A204.1 (cell line): Measurements from ENCODE around the gene LAMP5.

Source experiments
- FAIRE-seq: peaks from 2 replicates; lab custom pipeline; 2012; peaks lifted over from hg19 to GRCh38; lab: Jason Lieb, UNC

The LAMP5 gene

DNA sequence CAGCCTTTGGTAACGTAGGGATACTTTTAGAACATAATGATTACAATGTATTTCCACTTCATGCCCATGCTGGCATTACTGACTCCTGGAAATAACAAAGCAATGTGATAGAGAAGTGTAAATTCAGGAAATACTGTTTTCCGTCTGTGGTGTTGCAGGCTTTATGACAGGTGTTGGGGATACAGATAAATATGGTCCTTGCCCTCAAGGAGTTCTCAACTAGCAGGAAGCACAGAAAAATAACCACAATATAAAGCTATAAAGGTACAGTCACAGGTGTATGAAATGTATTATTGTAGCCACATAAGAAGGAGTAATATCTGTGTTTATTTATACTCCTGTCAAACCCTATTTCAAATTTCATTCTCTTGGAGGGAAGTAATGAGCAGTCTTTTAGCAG is 12.9 kb upstream of the LAMP5 start:
- no peak for FAIRE-seq

DNA sequence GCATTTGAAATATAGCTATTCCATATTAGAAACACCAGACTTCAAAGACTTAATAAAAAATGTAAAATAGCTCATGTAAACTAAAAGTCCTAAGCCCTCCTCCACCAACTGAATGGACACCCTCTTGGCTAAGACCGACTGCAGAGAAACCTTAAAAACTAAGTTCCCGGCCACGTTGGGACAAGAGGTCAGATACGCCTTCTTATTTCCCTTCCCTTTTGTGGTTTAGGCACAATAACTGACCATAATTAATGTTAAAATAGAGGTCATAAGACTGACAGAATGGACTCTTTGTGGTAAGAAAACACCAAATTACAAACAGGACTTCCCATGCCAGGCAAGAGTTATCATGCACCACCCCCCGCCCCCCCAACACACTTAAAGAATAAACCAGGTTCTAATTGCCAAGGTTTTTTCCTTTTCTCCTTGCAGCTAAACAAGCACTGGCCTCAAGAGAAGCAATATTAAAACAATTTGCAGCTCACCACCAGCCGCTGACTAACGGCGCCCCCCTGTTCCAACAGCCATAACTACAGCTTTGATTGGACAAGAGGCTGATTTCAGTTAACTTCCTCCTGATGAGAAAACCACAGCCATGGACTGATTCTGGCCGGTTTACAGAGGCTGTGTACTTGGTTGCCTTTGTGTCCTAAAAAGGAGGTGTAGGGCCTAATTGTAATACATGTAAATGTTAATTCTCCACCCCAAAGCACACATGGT is 10.7 kb upstream of the LAMP5 start:
- FAIRE-seq = no peak

DNA sequence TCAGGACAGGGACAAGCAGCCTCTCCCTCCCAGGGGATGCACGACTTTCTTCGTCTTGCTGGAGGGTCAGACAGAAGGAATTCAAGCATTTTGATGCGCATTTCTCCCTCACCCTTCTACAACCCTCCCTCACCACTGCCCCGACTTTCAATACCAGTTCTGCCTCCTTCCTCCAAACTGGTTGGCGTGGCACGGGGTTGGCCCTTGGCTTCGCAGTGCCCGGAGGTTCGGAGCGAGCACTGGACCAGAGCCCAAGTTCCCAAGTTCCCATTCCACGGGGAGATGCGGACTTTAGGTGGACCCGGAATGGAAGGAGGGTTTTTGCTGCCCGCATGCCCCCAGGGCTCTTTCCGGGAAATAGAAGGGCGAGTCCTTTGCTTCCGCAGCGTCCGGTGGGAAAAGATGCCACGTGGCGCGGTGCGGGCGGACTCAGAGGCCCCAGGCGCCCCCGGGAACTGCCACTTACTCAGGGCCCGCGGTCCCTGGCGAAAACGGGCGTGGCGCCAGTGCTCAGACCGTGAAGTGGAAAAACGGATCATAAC is 8.0 kb upstream of the LAMP5 start:
- no peak for FAIRE-seq

DNA sequence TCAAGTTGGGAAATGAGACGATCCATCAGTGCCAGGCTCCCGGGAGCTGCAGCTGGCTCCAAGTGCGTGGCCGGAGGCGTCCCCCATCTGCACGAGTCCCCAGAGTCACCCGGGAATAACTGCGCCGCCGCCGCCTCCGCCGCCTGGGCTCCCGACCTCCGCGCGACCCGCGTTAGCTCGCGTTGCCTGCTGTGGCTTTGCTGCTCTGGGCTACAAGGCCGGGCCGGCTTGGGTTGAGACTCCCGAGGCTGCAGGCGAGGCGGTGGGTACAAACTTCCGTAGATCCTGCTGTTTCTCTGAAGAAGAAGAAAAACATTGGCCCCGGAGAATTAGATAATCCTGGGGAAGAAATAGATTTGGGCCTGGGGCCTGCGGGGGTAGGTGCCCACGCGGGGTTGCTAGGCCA is 7.4 kb upstream of the LAMP5 start:
- no peak for FAIRE-seq

DNA sequence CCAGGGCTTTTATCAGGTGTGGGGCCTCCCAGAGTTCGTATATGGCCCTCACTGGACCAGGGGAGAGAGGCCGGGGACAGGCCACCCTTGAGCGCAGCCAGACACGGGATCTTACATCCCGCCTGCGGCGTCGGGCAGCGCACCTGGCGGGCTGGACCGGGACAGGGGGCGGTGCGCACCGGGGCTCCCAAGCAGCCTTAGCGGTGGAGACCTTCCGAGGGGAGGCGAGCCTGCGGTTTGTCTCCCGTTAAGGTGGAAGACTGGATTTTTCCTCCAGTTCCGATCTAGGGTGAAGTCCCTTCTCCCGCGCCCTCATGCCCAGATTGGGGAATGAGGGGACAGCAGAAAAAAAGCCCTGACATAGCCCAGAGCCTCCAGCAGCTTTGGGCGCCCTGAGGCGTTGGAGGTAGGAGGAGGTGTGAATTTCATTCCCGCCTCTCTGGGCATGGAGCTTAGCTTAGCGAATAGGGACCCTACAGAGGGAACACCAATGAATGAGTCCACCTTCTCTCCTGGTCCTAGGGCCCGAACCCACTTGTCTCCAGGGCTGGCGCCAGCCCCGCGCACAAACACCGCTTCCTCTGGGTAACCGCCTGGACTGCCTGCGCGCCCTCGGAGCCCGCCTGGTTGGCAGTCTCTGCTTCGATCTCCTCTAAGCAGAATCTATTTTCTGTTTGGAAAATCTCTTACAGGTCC is 6.7 kb upstream of the LAMP5 start:
- no peak for FAIRE-seq

DNA sequence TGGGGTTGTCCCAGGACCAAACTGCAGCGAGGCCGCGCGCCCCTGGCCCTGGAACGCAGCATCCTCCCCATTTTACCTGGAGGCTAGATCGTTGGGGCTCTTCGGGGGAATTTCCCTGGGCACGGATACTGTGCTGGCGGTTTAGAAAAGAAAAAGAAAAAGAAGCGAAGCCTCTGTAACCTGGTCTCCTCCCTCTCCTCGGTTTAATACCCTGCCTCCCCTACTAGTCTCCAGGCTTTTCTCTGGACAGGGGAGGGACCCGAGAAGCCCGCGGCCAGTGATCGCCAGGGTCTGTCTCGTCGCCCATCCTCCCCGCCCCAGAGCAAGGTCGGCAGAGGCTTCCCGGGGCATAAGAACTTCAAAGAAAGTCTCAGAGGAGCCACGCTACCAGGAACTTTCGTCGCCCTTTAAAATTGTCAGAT is 6.1 kb upstream of the LAMP5 start:
- FAIRE-seq = no peak

DNA sequence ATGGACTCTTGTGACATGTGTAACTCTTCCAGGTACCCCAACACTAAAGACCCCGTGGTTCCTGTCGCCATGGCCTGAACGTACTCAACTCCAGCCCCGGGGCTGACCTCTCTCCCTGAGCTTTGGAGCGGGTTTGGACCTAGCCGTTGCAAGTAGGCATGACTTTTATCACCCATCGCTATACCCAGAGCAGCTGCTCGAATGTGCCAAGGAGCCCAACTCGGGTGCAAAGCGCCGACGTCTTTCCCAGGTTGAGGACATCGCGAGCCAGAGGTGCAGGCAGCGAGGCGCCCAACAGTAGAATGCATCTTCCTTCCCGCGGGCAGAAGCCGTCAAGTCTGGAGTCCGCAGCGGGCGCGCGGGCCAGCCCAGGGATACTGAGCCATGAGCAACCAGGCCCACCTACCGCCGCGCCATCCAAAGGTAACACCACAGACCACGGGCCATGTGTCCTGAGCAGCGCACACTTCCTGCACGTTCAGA is 5.7 kb upstream of the LAMP5 start:
- FAIRE-seq = no peak

DNA sequence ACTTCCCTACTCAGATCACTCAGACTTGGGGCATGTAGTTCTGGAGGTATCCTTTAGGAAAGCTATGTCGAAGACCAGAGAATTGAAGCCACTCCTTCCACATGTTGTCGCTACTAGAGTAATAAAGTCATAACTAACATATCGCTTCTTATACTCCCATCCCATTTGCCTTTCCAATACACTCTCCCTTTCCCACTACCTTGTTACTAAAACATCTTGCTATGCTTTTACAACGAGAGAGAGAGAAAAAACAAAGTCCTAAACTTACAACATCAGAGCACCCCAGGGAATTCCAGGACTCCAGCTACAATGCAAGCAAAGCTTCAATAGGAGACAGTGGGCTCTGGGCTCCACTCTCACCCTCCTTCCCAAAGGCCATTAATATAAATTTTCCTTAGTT is 5.1 kb upstream of the LAMP5 start:
- FAIRE-seq = no peak

DNA sequence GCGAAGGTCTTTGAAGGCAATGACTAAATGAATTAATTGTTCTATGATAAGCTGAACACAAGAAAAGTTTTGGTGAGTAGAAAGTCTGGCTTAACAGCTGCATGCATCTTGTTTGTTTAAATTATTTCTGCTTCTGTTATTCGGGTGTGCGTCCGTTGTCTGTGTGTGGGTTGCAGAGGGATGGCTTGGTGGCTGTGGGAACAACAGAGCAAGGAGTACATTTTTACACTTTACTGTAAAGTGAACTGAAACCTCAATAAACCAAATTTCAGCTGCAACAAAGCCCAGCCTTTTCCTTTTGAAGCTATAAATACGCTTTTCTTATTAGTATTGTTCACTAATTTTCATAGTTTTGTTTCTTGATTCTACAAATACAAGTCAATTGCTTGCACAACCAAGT is 3.5 kb upstream of the LAMP5 start:
- FAIRE-seq = no peak

DNA sequence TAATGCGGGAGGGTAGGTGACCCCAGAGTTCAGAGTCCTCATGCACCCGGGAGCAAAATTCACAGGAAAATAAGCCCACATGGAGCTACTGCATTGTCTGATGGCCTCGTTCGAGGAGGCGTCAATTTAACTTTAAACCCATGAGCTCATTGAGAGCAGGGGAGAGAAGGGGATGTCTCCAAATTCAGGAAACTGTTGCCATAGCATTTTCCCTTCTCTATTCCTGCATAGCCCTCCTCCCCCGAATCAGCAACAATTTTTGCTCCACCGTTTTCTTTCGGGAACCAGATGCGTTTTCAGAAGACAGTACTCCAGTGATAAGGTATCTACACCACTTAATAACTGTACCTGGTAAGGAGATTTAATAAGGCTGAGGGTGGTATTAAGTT is 324 bp upstream of the LAMP5 start:
- no peak for FAIRE-seq

DNA sequence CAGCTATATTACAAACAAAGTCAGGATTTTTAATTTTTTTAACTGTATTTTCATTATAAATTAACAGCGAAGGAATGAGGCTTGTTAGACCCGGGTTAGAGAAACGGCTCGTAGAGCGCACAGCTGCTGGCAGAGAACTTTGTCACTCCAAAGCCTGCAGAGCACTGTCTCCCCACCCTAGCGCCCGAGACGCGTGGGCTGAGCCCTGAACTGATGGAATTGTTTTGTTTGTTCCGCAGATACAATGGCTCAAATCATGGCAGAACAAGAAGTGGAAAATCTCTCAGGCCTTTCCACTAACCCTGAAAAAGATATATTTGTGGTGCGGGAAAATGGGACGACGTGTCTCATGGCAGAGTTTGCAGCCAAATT is 810 bp downstream of the LAMP5 start:
- FAIRE-seq = no peak

DNA sequence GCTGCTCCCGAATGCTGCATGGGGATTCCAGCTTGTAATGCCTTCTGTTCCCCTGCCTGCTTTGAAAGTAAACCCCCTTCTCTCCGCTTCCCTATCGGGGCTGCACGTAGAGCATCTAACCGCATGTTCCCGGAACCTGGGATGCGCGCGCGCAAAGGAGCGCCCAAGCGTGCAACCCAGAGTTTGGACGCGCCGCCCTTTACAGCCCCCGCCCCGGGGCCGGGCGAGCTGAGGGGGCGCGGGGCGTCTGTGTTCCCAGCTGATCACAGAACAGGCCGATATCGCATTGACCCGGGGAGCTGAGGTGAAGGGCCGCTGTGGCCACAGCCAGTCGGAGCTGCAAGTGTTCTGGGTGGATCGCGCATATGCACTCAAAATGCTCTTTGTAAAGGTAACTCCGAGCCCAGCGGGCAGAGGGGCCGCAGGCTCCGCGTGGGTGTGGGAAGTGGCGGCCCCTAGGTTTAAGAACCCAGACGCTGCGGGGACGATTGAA is 1.4 kb downstream of the LAMP5 start:
- FAIRE-seq = no peak

DNA sequence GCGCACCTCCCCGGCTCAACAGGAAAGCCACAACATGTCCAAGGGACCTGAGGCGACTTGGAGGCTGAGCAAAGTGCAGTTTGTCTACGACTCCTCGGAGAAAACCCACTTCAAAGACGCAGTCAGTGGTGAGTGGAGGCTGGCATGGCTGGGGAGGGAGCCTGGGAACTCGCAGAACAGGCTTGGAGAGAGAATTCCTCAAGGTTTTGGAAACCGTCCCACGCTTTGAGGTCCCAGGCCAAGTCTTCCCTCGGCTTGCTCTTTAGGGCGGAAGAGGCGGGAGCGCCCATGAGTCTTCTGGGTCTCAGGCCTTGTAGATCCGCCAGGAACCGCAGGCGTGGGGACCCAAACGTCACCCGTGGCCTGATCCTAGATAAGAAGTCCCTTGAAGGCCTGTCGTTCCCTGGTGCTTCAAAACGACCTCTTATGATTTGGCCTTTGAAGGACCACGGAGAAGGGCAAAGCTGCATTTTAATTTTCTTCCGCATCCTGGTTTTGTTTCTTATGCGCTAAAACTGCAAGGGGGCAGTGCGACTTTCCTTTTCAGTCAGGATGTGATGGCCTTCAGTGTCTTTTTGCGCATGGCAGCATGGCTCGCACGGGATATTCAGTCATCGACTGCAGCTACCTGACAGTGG is 2.0 kb downstream of the LAMP5 start:
- no peak for FAIRE-seq

DNA sequence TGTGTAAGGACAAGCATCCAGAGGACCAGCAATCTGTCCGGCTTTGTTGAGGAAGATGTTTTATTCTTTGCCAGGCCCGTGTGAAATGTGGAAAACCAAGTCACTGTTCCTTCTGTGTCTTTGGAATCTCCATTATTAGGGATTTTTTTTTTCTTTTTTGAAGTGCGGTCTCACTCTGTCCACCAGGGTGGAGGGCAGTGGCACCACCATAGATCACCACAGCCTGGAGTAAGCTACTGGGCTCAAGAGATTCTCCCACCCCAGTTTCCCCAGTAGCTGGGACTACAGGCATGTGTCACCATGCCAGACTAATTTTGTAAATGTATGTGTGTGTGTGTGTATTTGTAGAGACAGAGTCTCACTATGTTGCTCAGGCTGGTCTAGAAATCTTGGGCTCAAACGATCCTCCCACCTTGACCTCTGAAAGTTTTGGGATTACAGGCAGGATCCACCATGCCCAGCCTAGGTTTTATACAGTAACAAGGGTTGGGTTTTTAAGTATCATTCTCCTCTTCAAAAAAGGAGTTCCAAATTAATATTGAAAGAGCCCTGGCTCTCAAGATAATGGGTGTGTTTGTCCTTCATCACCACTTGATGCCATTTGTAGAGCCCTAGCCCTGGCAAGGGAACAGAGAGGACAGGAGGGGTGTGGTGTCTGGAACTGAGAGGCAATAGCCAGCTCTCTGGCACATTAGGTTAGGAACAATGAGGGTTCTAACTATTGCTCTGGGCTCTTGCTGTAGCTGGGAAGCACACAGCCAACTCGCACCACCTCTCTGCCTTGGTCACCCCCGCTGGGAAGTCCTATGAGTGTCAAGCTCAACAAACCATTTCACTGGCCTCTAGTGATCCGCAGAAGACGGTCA is 3.1 kb downstream of the LAMP5 start:
- no peak for FAIRE-seq

DNA sequence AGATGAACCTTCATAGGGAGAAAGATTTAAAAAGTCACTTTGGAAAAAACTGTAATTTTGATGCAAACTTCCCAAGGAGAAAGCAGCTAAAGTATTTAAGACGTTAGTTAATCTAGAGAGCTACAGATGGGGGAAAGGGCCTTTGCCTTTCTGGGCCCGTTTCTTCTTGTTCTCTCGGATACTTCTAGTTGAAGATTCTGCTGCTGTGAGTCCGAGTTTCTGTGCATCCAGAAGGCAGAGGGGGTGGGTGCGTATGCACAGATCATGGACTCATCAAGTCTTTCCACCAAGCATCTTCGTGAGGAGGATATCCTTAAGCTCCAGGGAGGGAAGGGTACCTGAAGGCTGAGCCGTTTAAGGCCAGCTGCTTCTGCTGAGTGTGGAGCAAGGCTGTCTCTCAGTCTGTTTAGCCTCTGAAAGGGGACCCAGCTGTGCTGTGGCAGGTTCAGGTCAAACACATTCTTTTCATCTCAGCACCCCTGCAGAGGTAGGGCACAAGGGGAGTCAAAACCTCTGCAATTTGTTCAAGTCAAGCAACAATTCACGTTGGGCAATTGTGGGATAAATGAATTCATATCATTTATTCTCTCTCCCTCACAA is 4.3 kb downstream of the LAMP5 start:
- FAIRE-seq = no peak

DNA sequence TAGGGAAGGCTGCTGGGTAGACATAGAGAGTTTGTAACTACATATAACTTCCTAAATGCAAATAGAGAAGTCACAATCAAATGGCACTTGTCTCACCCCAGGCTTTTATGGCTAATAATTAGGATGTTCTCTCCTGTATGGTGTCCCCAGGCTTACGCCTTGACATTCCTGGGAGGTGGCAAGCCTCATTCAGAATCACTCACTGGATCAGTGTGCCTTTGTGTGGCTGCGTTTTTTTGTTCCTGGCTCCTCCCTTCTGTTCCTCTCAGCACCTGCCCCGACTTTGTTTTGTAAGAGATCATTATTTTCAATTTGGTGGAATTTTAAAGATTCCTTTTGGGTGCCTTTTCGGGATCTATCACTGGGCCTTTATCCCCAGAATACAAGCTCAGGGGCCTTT is 5.7 kb downstream of the LAMP5 start:
- FAIRE-seq = no peak

DNA sequence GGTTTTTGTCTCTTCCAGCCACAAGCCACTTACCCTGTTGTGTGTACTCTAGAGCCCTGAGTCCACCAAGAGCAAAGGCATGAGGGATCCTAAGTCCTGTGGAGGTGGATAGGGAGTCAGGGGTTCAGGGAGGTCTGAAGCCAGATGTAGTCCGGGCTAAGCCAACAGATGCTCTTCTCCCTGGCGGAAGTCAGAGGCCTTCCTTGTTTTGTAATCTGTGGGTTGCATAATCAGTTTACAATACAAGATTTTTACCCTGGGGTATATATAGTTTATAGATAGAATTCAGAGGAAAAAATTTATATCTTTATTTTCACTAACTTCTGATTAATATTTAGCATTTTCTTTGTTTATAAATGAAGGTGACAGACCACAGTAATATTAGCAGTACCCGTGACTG is 9.2 kb downstream of the LAMP5 start:
- no peak for FAIRE-seq

DNA sequence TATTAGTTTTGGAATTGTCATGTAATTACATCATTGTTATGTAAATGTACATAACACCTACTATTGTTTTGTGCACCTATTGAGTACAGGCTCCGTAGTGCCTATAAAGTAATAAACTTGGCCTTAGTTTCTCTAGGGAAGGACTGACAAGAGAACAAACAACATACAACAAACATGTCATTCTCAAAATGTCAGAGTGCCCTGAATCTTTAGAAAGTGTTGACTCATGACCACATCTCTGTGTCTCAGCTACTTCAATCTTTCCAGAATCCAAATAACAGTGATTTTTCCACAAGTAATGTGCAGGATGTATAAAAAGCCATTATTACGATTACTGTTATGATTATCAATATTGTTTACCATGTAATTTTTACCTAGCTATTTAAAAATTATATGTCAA is 17.2 kb downstream of the LAMP5 start:
- FAIRE-seq = no peak

DNA sequence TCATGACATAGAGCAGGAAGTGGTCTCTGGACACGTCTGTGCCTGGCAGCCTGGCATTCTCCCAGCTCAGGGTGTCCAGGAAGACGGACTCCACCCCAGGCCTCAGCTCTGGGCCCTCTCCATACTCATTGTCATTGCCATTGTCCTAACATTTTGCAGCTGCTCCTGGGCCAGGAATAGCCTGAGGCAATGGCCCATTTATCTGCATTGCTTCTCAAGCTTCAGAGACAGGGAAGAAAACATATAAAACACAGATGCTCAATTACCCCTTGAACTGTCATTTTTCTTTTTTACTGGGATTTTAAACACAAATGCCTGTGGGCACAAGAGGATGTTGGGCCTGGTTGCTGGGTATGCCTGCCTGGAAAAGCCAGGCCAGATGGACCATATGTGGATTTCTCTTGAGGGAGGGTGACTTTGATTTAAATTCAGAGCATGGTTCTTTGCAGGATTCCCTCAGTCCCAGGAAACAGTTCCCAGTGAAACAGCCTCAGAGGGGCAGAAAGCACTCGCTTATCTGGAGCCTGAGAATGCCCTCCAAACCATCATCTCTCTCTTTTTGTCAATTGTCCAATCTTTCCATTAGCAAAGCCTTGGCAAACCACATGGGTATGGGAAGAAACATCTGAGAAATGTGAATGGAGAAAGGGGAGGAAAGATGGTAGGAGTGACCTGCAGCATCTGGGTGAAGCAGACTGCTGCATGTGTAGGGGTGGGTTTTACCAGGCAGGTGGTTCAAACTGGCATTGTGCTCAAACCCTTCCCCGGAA is 17.9 kb downstream of the LAMP5 start:
- no peak for FAIRE-seq

DNA sequence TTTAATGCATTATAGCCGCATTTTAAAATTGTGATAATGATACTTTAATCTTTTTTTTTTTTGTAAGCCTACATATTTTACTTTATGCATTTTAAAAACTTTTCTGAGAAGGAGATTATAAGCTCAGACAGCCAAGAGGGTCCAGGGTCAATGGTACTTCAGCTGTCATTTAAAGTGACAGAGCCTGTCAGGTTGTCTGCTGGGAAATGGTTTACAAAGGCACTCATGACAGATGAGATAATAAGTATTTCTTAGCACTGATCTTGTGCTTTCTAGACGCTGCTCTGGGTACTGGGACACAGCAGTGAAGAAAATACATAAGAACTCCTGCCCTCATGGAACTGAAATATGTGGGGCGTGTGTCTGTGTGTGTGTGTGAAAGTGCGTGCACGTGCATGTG is 19.6 kb downstream of the LAMP5 start:
- FAIRE-seq = no peak

DNA sequence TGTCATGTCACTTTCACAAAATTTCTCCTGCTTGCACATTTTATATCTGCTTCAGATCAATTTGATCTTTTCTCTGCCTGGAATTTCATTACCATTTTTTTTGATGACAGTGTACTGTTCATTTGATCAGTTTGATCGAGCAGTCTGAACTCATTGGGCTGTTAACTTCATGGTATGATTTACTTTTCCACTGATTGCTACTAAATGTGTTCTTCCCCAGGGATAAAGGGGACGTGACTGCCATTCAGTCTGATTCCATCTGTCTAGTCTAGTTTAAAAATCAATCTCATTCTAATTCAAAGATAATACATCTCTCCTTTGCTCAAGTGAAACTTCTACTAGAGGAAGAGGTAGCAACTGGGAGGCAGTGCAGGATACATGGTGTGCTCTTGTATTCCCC is 21.1 kb downstream of the LAMP5 start:
- FAIRE-seq = no peak
